ENCODE measurements around the gene SYPL2.
"Not testable (repeated sequence)": the region's sequence is repeated elsewhere in the genome, so short reads cannot be mapped to it uniquely, and the experiment has no call there.

Gene SYPL2

GRCh38 chr1:109433322-109433721 lies 33.0 kb upstream of the SYPL2 start:
- TF ChIP-seq CTCF (IDR thresholded peaks at IDR 0.05; ENCODE audit: low read depth, low read length, missing control alignments) = no peak
- DNase-seq (ENCODE audit: low read depth) = no peak
- H3K4me3 ChIP-seq (ENCODE audit: low read depth, low read length) = no peak overlapping the region

- no peak for TF ChIP-seq CTCF (IDR thresholded peaks at IDR 0.05; ENCODE audit: low read depth, low read length, missing control alignments)
- DNase-seq (ENCODE audit: low read depth) = no peak
Measured at GRCh38 chr1:109434484-109434883, 31.9 kb upstream of the SYPL2 start.

GRCh38 chr1:109438798-109439297 lies 27.5 kb upstream of the SYPL2 start:
- H3K4me3 ChIP-seq (ENCODE audit: low read depth, low read length) = no peak overlapping the region
- no peak for TF ChIP-seq CTCF (IDR thresholded peaks at IDR 0.05; ENCODE audit: low read depth, low read length, missing control alignments)
- no peak for DNase-seq (ENCODE audit: low read depth)

More at GRCh38 chr1:109434484-109434883, 31.9 kb upstream of the SYPL2 start:
- no peak overlapping the region for H3K4me3 ChIP-seq (ENCODE audit: low read depth, low read length)

- no peak for TF ChIP-seq CTCF (IDR thresholded peaks at IDR 0.05; ENCODE audit: low read depth, low read length, missing control alignments)
- H3K4me3 ChIP-seq (ENCODE audit: low read depth, low read length) = no peak overlapping the region
- no peak for DNase-seq (ENCODE audit: low read depth)
Measured at GRCh38 chr1:109441069-109441468, 25.3 kb upstream of the SYPL2 start.

- H3K4me3 ChIP-seq (ENCODE audit: low read depth, low read length) = no peak overlapping the region
- no peak for DNase-seq (ENCODE audit: low read depth)
- TF ChIP-seq CTCF (IDR thresholded peaks at IDR 0.05; ENCODE audit: low read depth, low read length, missing control alignments) = no peak
Measured at GRCh38 chr1:109443476-109443875, 22.9 kb upstream of the SYPL2 start.

GRCh38 chr1:109444346-109444745 lies 22.0 kb upstream of the SYPL2 start:
- TF ChIP-seq CTCF (IDR thresholded peaks at IDR 0.05; ENCODE audit: low read depth, low read length, missing control alignments) = no peak
- no peak overlapping the region for H3K4me3 ChIP-seq (ENCODE audit: low read depth, low read length)
- DNase-seq (ENCODE audit: low read depth) = no peak

- not testable (repeated sequence) for DNase-seq (ENCODE audit: low read depth); H3K4me3 ChIP-seq (ENCODE audit: low read depth, low read length)
Measured at GRCh38 chr1:109445949-109446695, 20.2 kb upstream of the SYPL2 start.

Data from GM12864 (cell line).